CD1c-positive myeloid dendritic cell (primary cell): ENCODE measurements around the gene GPR158.

Experiments used
- DNase-seq: peaks from one replicate; pipeline ENCODE4 v3.0.0-alpha.2; 2016; ENCODE audit errors: extremely low spot score

GPR158 gene

DNA sequence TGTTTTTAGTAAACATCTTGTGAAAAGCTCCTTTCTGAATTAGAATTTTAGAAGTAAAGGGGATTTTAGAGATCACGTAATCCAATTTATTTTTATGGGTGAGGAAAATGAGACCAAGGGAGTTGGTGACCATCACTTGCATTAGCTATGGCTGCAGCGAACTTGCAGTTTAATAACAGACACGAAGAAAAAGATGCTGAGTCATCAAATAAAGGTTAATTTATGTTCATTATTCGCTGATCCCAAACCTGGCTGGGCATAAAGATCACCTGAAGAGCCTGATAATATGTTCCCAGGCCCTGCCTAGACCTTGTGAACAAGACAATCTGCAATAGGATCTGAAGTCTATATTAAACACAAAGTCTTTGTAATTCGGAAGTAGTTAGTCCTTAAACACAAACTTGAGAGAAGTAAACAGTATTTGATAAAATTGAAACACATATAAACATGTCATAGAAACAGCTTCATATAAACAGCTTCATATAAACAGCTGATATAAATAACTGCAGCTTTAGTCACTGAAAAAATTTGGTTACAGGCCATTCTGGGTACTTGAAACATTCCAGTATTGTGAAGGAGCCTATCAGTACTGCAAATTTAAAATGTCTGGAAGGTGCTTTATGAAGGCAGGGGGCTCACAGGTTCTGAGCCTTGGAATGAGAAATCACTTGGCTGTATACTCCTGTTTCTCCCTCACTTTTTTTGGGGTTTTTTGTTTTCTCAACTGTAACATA, 16.5 kb downstream of the GPR158 start:
- no peak for DNase-seq

DNA sequence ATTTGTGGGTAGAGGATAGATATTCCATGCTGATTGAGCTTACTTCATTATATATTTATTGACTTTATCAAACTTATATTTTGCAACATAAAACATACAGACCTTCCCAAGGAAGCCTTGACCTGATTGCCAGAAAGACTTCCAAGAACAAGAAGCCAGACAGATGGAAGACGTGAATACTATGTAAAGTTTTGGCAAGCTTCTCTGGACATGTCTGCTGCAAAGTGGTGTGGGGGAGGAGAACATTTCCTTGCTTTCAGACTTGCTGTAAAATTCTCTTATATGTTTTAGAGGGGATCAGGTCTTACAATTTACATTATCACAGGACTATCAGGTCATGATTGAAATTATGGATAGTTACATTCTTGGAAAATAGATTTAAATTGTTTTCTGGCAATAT, 23.4 kb downstream of the GPR158 start:
- no peak for DNase-seq

DNA sequence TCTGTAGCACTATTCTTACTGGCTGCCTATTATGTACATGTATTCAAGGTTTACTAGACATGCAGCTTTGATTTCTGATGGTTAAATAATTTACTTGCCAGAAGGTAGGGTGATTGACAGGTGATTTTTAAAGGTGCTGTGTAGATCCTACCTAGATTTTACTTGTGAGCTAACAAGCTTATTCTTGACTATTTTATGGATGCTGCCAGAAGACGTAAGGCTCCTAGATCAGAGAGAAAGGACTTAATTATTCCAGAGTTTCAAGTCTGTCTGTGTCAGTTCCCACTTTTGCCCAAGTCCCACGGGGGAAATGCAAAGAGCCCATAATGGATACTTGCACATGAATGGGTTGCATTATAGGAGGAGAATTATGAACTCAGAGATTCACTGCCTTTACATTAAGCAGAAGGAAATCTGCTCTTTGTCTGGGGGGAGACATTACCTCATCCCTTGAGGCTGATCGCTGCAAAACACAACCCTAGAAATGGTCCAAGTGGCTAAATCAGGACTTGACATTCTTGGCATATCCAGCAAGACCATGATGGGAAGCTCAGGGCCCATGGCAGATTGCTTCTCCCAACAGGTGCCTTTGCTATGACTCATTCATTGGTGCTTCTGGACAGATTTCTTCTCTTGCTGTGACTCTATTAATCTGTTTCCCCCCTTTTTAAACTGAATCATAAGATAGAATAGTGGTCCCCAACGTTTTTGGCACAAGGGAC, 32.1 kb downstream of the GPR158 start:
- DNase-seq: no peak

DNA sequence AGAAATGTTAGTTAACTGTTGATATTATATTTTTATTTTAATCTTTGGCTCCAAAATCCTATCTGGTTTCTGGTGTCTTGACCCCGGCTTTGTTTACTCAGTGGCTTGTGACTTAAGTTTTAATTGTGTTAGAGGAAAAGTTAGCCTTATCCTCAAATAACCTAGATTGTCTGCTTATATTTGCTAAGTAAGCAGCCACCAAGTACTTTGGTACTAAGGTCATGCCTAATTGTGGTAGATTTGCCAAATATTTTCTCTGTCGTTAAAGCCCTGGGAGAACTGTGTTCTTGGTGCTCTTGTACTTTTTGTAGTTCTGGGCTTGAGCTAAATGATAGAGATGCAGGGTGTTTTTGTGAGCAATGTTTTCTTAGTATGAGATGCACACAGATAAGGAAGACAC, 34.8 kb downstream of the GPR158 start:
- DNase-seq: no peak

DNA sequence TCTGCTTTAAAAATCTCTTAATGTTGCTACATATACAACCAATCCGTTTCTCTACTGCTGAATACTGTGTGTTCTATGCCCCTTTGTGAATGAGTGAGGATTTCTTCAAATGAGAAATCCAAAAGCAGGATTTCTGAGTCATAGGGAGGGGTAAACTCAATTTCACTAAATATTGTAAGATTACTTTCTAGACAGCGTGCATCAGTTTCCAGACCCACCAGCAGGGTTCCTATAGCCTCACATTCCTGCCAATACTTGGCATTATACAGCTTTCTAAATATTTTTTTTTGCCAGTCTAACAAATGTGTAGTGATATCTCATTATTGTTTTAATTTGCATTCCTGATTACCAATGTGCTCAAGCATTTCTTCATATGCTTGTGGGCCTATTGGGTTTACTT, 35.5 kb downstream of the GPR158 start:
- no peak for DNase-seq

DNA sequence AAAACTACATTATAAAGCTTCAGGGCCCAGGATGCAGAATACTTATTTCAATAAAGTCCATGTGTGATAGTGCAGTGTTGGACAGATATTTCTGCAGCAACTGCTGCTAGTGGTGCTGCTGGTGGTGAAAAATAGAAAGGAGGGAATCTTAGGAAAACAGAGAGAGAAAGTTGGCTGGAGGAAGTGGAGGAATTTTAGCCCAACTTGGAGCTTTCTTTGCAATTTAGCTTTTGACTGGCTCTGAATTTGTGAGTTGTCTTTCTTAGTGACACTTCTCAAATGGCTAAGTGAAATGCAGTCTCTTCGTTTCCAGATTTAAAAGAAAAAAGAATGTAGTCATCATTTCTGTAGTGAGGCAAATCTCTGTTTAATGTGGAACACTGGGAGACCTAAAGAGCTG, 45.4 kb downstream of the GPR158 start:
- DNase-seq: no peak

DNA sequence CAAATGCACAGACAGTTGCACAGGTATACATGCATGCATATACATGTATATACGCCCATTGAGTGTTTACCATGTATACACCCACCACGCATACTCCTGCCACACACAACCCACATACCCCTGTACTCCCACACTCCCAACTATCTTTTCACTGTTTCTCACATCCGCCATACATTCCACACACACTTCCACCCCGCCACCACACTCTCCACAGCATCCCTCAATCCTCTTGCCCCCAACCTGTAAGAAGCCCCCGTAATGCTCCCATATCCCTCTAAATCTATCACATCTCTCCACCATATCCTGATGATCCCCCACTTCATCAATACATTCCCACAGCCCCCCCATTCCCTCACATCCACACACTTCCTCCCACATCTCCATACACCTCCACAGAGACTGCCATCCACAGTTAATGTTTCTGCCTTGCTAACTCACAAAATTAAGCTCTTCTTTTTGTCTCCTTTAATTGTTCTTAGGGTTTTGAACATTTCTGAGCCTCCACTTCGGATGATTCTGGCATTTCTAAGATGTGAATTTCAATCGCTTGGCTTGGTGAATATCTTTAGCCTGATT, 47.4 kb downstream of the GPR158 start:
- DNase-seq: no peak

DNA sequence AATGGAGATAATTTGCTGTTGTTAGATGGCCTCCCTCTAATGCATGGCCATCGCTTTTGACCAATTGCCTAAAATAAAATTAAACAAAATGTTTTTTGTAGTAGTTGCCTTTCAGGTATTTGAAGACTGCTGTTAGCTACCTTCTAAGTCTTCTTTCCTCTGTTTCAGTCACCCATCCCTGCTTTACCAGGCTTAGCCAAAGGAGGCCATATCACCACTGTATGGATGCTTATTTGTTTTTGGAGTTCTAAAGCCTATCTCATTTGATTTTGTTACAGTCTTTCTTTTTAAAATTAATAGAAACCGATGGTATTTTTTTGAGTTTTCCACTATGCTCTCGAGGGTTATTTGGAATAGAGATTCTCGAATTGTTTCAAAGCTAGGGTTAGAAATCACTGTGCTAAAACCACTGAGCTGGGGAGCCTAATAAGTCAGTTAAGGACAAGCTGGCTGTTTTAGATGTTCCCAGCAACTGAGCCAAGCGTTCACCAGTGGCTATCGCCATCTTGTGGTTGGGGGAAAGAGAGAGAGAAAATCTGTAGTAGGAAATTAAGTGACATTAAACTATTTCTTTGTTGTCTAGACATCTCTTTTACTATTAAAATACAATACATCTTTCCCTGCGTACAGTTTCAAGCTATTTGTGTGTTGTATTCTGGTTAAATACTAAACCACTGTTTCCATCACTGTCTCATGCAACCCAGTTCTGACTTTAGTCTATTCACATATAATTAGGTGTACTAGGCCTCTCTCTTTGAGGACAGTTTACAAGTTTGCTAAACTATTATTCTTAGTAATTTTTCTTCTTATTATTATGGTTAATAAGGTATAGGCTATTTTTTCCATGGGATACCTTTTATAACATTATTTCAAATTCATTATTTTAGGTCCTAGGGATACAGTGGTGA, 52.2 kb downstream of the GPR158 start:
- no peak for DNase-seq

DNA sequence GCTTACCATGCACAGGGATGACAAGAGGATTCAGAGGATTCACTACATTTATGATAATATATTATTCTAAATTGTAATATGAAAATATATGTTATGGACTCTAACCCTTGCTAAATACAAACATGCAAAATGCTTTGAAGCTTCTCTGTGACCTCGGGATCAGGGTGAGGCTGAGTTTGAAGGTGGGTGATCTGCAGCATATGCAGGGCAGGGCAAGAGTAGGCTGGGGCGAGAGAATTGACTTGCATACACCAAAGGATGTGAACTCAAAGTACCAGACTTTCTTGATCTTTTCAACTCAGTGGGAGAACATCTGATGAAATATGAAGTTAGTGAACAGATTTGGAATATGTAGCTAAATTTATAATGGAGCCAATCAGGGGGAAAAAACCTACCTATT, 57.0 kb downstream of the GPR158 start:
- no peak for DNase-seq

DNA sequence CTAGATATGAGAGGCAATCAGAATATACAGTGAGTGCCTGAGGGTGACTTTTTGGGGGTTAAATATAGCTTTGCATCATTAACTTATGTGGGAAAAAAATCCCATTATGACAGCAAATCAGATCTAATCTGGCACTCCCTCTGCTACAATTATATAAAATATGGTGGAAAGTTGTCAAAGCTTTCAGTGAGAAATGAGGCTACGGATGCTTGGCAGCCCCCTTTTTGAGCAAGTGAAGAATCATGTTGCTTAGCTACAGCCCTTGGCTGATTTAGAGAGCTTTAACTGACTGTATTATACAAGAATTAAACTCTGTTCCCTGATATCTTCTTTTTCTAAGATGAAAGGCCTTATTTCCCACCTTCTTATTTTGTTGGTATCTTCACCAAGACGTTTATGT, 57.4 kb downstream of the GPR158 start:
- no peak for DNase-seq

DNA sequence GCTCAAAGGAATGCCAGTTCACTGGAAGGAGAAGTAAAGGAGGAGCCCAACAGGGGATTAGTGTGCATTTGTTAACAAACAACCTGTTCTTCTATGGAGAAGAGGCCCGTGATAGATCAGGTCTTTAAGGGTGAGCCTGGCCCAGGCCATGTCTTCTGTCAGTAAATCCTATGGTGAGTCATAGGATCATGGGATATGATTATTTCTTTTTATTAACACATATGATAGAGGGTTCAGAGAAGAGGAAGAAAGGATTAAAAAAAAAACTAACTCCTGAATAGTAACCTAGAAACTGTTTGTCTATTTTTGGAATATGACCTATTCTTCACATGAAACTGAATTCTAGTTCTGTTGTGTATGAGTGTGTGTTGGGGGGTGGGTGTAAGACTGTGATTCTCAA, 70.4 kb downstream of the GPR158 start:
- no peak for DNase-seq

DNA sequence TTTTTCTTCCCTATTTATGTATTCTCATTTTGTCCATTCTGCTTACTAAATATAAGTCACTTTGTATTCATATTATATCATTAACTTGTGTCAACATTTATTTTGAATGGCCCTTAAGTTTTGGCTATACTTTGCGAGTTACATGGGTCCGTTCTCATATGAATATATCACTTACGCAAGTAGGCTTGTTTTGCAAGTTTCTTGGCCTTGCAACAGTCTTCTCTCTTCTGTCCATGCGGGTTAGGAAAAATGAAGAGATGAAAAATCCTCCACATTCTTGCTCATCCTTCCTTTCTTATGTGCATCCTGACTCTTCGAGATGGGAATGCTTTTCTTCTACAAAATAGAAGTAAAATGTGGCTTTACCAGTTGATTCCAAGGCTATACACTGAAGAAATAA, 82.8 kb downstream of the GPR158 start:
- DNase-seq: no peak

DNA sequence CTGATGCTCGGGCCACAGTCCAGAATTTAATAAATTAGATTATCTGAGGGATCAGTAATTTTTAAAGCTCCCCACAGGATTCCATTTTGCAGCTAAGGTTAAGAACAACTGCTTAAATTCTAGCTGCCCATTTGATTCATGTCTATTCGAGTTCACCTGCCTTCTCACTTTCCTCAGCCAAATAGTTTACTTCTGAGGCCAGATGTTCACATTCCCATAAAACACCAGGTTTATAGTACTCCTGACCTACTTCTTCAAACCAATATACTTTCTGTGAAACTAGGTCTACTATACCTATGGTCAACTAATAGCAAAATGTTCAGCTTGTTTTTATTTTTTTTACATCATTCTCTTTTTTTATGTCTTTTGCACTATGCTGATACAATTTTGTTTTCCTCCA, 86.3 kb downstream of the GPR158 start:
- no peak for DNase-seq

DNA sequence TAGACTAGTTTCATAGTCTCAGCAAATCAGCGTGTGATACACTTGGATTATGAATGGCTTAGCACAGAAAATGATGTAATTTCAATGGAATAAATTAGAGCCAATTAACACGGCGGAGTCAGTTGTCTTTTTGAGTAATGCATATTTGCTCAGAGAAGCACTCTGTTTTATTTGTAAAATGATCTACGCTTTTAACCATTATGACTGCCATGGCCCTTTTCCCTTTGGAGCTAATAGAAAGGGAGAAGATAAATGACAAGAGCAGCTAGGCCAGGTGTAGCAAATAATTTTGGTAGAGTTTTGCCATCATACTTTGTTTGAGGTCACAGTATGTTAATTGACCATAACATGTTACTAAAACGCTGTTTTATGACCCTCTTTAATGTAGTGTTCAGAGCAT, 86.8 kb downstream of the GPR158 start:
- DNase-seq: no peak

DNA sequence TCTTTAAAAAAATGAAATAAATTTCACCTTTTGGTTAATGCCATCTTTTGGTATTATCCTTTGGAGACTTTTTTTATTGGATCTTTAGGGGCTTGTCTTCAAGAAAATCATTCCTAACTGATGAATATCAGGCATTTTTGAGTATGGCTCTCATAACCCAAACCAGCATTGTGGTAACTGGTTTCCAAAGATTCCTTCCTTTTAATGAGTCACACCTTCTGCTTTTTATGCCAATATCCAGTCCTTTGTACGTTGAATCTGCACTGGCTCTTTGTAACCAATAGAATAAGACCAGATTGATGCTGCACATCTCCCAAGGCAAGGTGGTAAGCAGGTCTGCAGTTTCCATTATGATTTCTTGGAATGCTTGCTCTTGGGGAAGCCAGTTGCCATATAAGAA, 89.1 kb downstream of the GPR158 start:
- no peak for DNase-seq

DNA sequence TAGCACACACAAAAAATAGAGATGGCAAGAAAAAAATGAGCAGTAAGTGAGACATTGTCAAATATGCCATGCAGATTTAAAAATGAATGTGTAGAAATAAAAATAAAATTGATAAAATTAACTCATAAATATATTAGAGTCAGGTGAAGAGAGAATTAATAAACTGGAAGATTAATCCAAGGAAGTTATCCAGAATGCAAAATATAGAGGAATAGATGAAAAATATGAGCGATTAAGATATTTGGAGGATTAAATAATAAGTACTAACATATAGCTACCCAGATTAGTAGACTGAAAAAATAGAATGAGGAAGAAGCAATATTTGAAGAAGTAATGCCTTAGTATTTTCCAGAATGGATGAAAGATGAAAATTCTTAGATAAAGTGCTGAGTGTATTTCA, 103.4 kb downstream of the GPR158 start:
- no peak for DNase-seq

DNA sequence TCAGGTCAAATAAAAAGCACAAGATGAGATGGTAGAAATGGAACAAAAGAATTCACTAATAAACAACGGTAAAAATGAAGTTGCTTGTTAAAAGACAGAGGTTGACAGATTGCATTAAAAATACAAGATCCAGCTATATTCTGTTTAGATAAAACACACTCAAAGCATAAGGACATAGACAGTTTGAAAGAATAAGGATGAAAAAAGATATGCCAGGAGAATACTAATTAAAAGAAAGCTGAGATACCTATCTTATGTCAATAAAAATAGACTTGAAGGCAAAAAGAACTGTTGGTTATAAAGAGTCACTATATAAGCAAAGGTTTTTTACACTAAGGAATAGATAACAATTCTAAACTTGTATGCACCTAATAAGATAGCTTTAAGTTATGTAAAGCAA, 105.3 kb downstream of the GPR158 start:
- DNase-seq: no peak

DNA sequence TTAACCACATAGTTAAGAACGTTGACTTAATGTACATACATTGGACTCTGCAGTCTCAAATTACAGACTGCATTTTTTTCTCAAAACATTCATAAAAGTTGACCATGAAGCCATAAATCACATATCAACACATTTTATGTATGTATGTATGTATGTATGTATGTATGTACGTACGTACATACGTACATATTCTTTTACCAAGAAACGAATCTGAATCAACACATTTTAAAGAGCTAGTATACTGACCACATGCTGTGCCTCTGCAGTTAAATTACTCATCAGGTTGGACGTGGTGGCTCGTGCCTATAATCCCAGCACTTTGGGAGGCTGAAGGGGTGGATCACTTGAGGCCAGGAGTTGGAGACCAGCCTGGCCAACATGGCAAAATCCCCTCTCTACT, 105.8 kb downstream of the GPR158 start:
- DNase-seq: no peak

DNA sequence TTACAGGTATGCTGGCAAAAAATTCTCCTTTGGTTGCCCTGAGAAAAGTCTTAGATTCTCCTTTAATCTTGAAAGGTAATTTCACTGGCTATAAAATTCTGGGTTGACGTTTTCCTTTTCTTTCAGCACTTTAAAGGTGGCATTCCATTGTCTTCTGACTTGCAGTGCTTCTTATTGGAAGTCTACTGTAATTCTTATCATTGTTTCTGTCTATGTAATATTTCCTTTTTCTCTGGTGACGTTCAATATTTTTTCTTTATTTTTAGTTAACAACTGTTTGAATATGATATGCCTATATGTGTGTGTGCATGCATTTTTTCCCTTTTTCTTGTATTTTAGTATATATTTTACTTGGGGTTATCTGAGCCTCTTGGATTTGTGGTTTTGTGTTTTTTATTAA, 111.0 kb downstream of the GPR158 start:
- no peak for DNase-seq

DNA sequence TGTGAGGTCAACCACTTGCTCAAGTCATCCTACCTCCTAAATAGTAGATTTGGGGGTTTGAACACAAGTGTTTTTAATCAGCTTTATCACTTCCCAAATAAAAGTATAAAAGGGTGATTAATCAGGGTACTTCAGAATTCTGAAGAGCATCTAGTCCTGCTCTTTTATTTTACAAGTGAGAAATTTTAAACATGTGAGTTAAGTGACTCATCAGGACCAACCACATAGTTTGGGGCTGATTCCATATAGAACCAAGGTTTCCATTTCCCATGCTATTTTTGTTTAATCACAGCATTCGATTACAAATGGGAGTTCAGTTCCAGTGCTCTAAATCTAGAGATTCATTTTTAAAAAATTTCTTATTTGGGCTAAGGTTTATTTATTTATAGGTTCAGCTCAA, 113.4 kb downstream of the GPR158 start:
- DNase-seq: no peak

DNA sequence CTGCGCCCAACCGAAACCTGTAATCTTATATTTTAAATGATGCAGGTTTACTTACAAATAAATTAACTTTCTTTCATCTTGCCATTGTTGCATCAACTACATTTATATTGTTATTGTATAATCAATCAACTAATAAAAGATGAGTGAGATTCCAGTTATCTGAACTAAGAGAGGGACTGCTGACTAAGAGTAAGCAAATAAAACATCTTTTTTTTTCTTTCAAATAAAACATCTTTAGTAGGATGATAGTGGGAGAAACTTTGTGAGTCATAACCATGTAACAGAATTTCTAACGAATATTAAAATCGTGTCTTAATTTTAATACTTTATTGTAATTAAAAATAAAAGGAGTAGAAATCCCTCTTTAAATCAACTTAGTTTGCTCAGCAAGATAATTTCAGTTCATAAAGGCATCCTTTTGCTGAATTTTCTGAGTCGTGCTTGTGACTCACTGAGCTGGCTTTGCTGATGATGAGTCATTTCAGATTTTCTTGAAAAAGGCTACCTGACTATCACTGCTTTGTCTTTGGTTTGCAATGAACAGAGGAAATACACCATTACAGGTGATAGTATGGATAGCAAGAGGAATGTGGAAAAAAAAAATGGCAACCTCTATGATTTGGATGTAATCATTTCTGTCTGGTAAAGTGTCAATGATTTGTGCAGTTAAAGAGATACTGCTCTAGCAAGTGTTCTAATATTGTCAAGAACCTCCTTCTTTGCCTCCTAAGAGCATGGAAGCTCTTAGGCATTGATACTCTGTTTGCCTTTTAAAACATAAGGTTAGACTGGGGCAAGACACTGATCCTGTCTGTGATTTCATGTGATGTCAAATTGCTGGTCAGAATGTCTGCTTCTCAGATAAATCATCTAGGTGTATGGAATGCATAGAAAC, 119.5 kb downstream of the GPR158 start:
- DNase-seq: no peak
